HEK293 (cell line): ENCODE measurements around the gene MED10.

Source experiments
- CTCF ChIA-PET: fragments of 350-600 bp; formaldehyde crosslinking; extraction: SDS; loops from one replicate; lab custom pipeline; 2021; ENCODE audit warnings: antibody characterized with exemption; lab: Yijun Ruan, JAX
- POLR2A ChIA-PET: fragments of 300-600 bp; formaldehyde crosslinking; extraction: SDS; loops from one replicate; lab custom pipeline; 2020; ENCODE audit warnings: antibody characterized with exemption, inconsistent platforms; lab: Yijun Ruan, JAX
- H3K27ac ChIP-seq: fragments of 200-500 bp; sonication (Bioruptor generic); 2 replicates; pipeline ENCODE4 v1.5.1; 2014; ENCODE audit warnings: low read depth, low read length, control low read depth, inconsistent platforms; ENCODE audit errors: extremely low read depth
- H3K36me3 ChIP-seq, 2 experiments: fragments of 200-500 bp in 1 of 2; sonication (Bioruptor generic) in 1 of 2; 1 replicate in 1 of 2; 2 replicates in 1 of 2; pipeline ENCODE4 v1.5.1; 2014 to 2017; ENCODE audit warnings: inconsistent platforms in 2 of 2, low read length in 2 of 2; ENCODE audit not compliant: control insufficient read depth in 2 of 2, insufficient read depth in 1 of 2
- H3K4me1 ChIP-seq: fragments of 200-500 bp; sonication (Bioruptor generic); 2 replicates; pipeline ENCODE4 v1.5.1; 2014; ENCODE audit warnings: mild to moderate bottlenecking, low read length, inconsistent platforms; ENCODE audit not compliant: control insufficient read depth, insufficient read depth
- H3K4me3 ChIP-seq: 2 replicates; pipeline ENCODE4 v1.5.1; 2011; ENCODE audit warnings: low read depth, mild to moderate bottlenecking, control low read depth, low read length, moderate library complexity
- H3K9me3 ChIP-seq: fragments of 200-500 bp; sonication (Bioruptor generic); 2 replicates; pipeline ENCODE4 v1.5.1; 2014; ENCODE audit warnings: low read depth, low read length, inconsistent platforms; ENCODE audit not compliant: control insufficient read depth, insufficient read depth
- GFI1B ChIP-seq: fragments of 450-650 bp; formaldehyde crosslinking; IDR thresholded peaks from 2 replicates; pipeline ENCODE4 v1.5.1; 2016; ENCODE audit warnings: missing biosample characterization, missing genetic modification characterization
- GLI2 ChIP-seq: fragments of 450-650 bp; formaldehyde crosslinking; IDR thresholded peaks from 2 replicates; pipeline ENCODE4; 2017; ENCODE audit warnings: missing biosample characterization, missing genetic modification characterization, low read depth, borderline replicate concordance
- IKZF3 ChIP-seq: fragments of 450-650 bp; IDR thresholded peaks from 2 replicates; pipeline ENCODE4 v1.5.0; 2018; ENCODE audit warnings: missing biosample characterization, mild to moderate bottlenecking, missing genetic modification characterization, moderate library complexity
- KLF10 ChIP-seq: fragments of 450-650 bp; IDR thresholded peaks from 2 replicates; pipeline ENCODE4 v1.5.1; 2018; ENCODE audit warnings: missing biosample characterization, mild to moderate bottlenecking, missing genetic modification characterization
- PRDM10 ChIP-seq: fragments of 450-650 bp; formaldehyde crosslinking; IDR thresholded peaks from 2 replicates; pipeline ENCODE4 v1.5.1; 2016; ENCODE audit warnings: missing biosample characterization, missing genetic modification characterization
- ZBTB44 ChIP-seq: fragments of 450-650 bp; IDR thresholded peaks from 2 replicates; pipeline ENCODE4 v1.5.1; 2018; ENCODE audit warnings: missing biosample characterization, mild to moderate bottlenecking, missing genetic modification characterization
- ZBTB48 ChIP-seq: fragments of 450-650 bp; formaldehyde crosslinking; IDR thresholded peaks from 2 replicates; pipeline ENCODE4 v1.5.1; 2016; ENCODE audit warnings: missing biosample characterization, missing genetic modification characterization
- ZBTB8A ChIP-seq: fragments of 450-650 bp; formaldehyde crosslinking; IDR thresholded peaks from 2 replicates; pipeline ENCODE4 v1.5.1; 2016; ENCODE audit warnings: missing biosample characterization, missing genetic modification characterization
- ZNF112 ChIP-seq: fragments of 450-650 bp; formaldehyde crosslinking; IDR thresholded peaks from 2 replicates; pipeline ENCODE4 v1.5.0; 2017; ENCODE audit warnings: missing biosample characterization, missing genetic modification characterization
- ZNF146 ChIP-seq: fragments of 450-650 bp; formaldehyde crosslinking; IDR thresholded peaks from 2 replicates; pipeline ENCODE4 v1.5.1; 2016; ENCODE audit warnings: missing biosample characterization, missing genetic modification characterization
- ZNF19 ChIP-seq: fragments of 450-650 bp; formaldehyde crosslinking; IDR thresholded peaks from 2 replicates; pipeline ENCODE4; 2016; ENCODE audit warnings: missing biosample characterization, missing genetic modification characterization, low read depth
- ZNF354C ChIP-seq: fragments of 450-650 bp; formaldehyde crosslinking; IDR thresholded peaks from 2 replicates; pipeline ENCODE4 v1.5.1; 2016; ENCODE audit warnings: missing biosample characterization, missing genetic modification characterization, low read depth, borderline replicate concordance
- ZNF433 ChIP-seq: fragments of 450-650 bp; formaldehyde crosslinking; IDR thresholded peaks from 2 replicates; pipeline ENCODE4 v1.5.1; 2016; ENCODE audit warnings: missing biosample characterization, missing genetic modification characterization, low read depth
- ZNF558 ChIP-seq: fragments of 450-650 bp; formaldehyde crosslinking; IDR thresholded peaks from 2 replicates; pipeline ENCODE4 v1.5.1; 2016; ENCODE audit warnings: missing biosample characterization, missing genetic modification characterization
- ZNF585B ChIP-seq: fragments of 450-650 bp; formaldehyde crosslinking; IDR thresholded peaks from 2 replicates; pipeline ENCODE4 v1.5.1; 2016; ENCODE audit warnings: missing biosample characterization, missing genetic modification characterization
- ZNF623 ChIP-seq: fragments of 450-650 bp; formaldehyde crosslinking; IDR thresholded peaks from 2 replicates; pipeline ENCODE4 v1.5.1; 2016; ENCODE audit warnings: missing biosample characterization, missing genetic modification characterization
- ZNF776 ChIP-seq: fragments of 450-650 bp; formaldehyde crosslinking; IDR thresholded peaks from 2 replicates; pipeline ENCODE4 v1.5.0; 2017; ENCODE audit warnings: missing biosample characterization, missing genetic modification characterization, borderline replicate concordance
- ZNF785 ChIP-seq: fragments of 450-650 bp; formaldehyde crosslinking; IDR thresholded peaks from 2 replicates; pipeline ENCODE4 v1.5.1; 2016; ENCODE audit warnings: missing biosample characterization, missing genetic modification characterization
- ZNF791 ChIP-seq: fragments of 450-650 bp; formaldehyde crosslinking; IDR thresholded peaks from 2 replicates; pipeline ENCODE4 v1.5.1; 2016; ENCODE audit warnings: missing biosample characterization, missing genetic modification characterization
- TF ChIP-seq, protein P1 (sequence below): fragments of 450-650 bp; formaldehyde crosslinking; IDR thresholded peaks from 2 replicates; pipeline ENCODE4 v1.5.1; 2016; ENCODE audit warnings: missing biosample characterization, missing genetic modification characterization, borderline replicate concordance
- TF ChIP-seq, protein P2 (sequence below): fragments of 450-650 bp; formaldehyde crosslinking; IDR thresholded peaks from 2 replicates; pipeline ENCODE4 v1.5.1; 2016; ENCODE audit warnings: missing biosample characterization, missing genetic modification characterization, low read depth
- TF ChIP-seq, protein P3 (sequence below): fragments of 450-650 bp; formaldehyde crosslinking; IDR thresholded peaks from 2 replicates; pipeline ENCODE4 v1.5.1; 2017; ENCODE audit warnings: missing biosample characterization, missing genetic modification characterization
- TF ChIP-seq, protein P4 (sequence below): fragments of 450-650 bp; formaldehyde crosslinking; IDR thresholded peaks from 2 replicates; pipeline ENCODE4 v1.5.1; 2017; ENCODE audit warnings: missing biosample characterization, missing genetic modification characterization

Gene MED10

GRCh38 chr5:6419340-6419852 lies 41.0 kb upstream of the MED10 start (continued):
- TF ChIP-seq, protein P1, sequence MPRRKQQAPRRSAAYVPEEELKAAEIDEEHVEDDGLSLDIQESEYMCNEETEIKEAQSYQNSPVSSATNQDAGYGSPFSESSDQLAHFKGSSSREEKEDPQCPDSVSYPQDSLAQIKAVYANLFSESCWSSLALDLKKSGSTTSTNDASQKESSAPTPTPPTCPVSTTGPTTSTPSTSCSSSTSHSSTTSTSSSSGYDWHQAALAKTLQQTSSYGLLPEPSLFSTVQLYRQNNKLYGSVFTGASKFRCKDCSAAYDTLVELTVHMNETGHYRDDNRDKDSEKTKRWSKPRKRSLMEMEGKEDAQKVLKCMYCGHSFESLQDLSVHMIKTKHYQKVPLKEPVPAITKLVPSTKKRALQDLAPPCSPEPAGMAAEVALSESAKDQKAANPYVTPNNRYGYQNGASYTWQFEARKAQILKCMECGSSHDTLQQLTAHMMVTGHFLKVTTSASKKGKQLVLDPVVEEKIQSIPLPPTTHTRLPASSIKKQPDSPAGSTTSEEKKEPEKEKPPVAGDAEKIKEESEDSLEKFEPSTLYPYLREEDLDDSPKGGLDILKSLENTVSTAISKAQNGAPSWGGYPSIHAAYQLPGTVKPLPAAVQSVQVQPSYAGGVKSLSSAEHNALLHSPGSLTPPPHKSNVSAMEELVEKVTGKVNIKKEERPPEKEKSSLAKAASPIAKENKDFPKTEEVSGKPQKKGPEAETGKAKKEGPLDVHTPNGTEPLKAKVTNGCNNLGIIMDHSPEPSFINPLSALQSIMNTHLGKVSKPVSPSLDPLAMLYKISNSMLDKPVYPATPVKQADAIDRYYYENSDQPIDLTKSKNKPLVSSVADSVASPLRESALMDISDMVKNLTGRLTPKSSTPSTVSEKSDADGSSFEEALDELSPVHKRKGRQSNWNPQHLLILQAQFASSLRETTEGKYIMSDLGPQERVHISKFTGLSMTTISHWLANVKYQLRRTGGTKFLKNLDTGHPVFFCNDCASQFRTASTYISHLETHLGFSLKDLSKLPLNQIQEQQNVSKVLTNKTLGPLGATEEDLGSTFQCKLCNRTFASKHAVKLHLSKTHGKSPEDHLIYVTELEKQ (tag by site-specific recombination) = peak; percentile 97; the same call in 1 of the 2 replicates
- 0 out of 2 replicates have a peak, but pooled peaks have one; percentile 8 for TF ChIP-seq ZNF354C
- TF ChIP-seq ZBTB8A (tag by site-specific recombination) = peak; percentile 91
- TF ChIP-seq ZNF623 (tag by site-specific recombination) = peak; percentile 18; the same call in 1 of the 2 replicates
- TF ChIP-seq ZNF19 (tag by site-specific recombination) = no peak
- no peak for TF ChIP-seq ZBTB48 (tag by site-specific recombination)
- TF ChIP-seq, protein P2, sequence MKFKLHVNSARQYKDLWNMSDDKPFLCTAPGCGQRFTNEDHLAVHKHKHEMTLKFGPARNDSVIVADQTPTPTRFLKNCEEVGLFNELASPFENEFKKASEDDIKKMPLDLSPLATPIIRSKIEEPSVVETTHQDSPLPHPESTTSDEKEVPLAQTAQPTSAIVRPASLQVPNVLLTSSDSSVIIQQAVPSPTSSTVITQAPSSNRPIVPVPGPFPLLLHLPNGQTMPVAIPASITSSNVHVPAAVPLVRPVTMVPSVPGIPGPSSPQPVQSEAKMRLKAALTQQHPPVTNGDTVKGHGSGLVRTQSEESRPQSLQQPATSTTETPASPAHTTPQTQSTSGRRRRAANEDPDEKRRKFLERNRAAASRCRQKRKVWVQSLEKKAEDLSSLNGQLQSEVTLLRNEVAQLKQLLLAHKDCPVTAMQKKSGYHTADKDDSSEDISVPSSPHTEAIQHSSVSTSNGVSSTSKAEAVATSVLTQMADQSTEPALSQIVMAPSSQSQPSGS = peak; percentile 96
- TF ChIP-seq ZNF558 = peak; percentile 88
- TF ChIP-seq KLF10 (tag by site-specific recombination) = peak; percentile 97
- TF ChIP-seq ZNF776 (tag by site-specific recombination) = no peak
- peak; percentile 65 for TF ChIP-seq ZBTB44 (tag by site-specific recombination)
- peak; percentile 99 for TF ChIP-seq GLI2 (tag by site-specific recombination)

- Histone ChIP-seq H3K4me1 (peaks cover 11% of the 10 kb centered on the region), H3K27ac (no peak overlapping the region), H3K4me3 (no peak overlapping the region), H3K36me3 (no peaks in the 10 kb centered on the region), H3K9me3 (no peaks in the 10 kb centered on the region)
- ChIA-PET CTCF (no interaction called here), POLR2A (interaction anchor here (1.1 to 1.8 kb wide), 5 partner anchors 9 to 40 kb away, joined by 5 to 9 read pairs (median 6); partner anchors contain the start of gene MED10)
- no peak for TF ChIP-seq ZNF112 (tag by site-specific recombination)
- TF ChIP-seq, protein P3, sequence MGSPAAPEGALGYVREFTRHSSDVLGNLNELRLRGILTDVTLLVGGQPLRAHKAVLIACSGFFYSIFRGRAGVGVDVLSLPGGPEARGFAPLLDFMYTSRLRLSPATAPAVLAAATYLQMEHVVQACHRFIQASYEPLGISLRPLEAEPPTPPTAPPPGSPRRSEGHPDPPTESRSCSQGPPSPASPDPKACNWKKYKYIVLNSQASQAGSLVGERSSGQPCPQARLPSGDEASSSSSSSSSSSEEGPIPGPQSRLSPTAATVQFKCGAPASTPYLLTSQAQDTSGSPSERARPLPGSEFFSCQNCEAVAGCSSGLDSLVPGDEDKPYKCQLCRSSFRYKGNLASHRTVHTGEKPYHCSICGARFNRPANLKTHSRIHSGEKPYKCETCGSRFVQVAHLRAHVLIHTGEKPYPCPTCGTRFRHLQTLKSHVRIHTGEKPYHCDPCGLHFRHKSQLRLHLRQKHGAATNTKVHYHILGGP = no peak
- TF ChIP-seq, protein P4, sequence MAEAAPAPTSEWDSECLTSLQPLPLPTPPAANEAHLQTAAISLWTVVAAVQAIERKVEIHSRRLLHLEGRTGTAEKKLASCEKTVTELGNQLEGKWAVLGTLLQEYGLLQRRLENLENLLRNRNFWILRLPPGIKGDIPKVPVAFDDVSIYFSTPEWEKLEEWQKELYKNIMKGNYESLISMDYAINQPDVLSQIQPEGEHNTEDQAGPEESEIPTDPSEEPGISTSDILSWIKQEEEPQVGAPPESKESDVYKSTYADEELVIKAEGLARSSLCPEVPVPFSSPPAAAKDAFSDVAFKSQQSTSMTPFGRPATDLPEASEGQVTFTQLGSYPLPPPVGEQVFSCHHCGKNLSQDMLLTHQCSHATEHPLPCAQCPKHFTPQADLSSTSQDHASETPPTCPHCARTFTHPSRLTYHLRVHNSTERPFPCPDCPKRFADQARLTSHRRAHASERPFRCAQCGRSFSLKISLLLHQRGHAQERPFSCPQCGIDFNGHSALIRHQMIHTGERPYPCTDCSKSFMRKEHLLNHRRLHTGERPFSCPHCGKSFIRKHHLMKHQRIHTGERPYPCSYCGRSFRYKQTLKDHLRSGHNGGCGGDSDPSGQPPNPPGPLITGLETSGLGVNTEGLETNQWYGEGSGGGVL (tag by site-specific recombination) = peak; percentile 56; the same call in 1 of the 2 replicates
- TF ChIP-seq PRDM10 (tag by site-specific recombination) = peak; percentile 99
- no peak for TF ChIP-seq ZNF785
- no peak for TF ChIP-seq ZNF585B
- TF ChIP-seq ZNF146 = peak; percentile 33; the same call in 1 of the 2 replicates
- TF ChIP-seq GFI1B (tag by site-specific recombination) = no peak
- no peak for TF ChIP-seq ZNF791 (tag by site-specific recombination)
- TF ChIP-seq ZNF433 = no peak
- peak; percentile 13; the same call in 1 of the 2 replicates for TF ChIP-seq IKZF3 (tag by site-specific recombination)
Measured at GRCh38 chr5:6418679-6419276, 40.4 kb upstream of the MED10 start.
